Measurements from ENCODE around the gene ROR2. TPM values are rescaled to one million over a fixed set of nuclear protein-coding genes. Genes with fewer than 3 reads are reported as not detected.
A peak's percentile ranks its signal among the peaks of the same experiment; 100 is the strongest.

ROR2 gene
- total and polyA plus RNA-seq, 2 experiments from 2014 or later = 8.1 to 18.8 TPM

DNA sequence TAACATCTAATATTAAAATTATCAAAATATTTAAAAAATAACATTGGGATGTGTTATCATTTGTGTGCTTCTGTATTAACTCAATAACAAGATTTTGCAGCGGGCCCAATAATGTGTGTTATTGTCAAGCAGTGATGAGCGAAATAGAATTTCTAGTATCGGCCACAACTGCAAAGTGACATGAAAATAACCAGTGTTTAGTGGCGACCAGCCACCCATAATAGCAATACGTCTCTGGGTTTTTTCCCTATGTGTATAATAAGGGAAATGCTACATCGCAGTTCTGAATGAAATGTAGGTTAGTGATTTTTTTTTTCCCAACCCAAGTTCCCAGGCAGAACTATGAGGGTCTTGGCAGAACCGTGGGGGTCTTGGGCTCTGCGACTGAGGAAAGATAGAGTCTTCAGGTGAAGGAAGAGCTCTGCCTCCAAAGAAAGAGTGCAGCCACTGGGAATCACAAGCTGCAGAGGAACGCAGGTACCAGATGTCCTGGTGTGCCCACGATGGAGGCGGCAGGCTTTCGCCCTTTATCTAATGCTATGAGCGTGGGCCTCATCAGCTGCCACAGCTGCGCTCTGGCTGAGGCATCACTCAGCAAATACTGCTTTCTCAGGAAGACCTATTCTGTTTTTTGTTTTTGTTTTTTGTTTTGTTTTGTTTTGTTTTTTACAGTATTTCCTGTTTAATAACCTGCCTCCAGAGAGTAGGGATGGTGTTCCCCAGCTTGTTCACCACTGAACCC lies 235.0 kb downstream of the ROR2 start:
- TF ChIP-seq ETS1 (IDR thresholded peaks at IDR 0.05) (no peak), ZNF331 (CRISPR knock-in tag; IDR thresholded peaks at IDR 0.05; ENCODE audit: low read depth) (no peak), STAT1 (IDR thresholded peaks at IDR 0.05; ENCODE audit: unreplicated experiment) (no peak), ZNF114 (CRISPR knock-in tag; IDR thresholded peaks at IDR 0.05) (no peak), POLR2AphosphoS5 (IDR thresholded peaks at IDR 0.05; ENCODE audit: low read depth) (no peak), CREB1 (CRISPR knock-in tag; IDR thresholded peaks at IDR 0.05; ENCODE audit: low read depth) (no peak)
- H3K4me2 ChIP-seq = no peak overlapping the region
- Mint-ChIP-seq H3K4me1 (no peaks in the 10 kb centered on the region; the same call in 2 of the 3 replicates), H3K9me3 (peaks cover 6% of the 10 kb centered on the region), H3K4me3 (no peak overlapping the region), H3K27me3 (ENCODE audit: insufficient read depth, low read depth, poor library complexity) (peaks cover 3% of the 10 kb centered on the region), H3K36me3 (ENCODE audit: low read depth) (peaks cover 2% of the 10 kb centered on the region; the same call in 2 of the 3 replicates), H3K27ac (no peak overlapping the region)
- H3K4me3 ChIP-seq = no peak overlapping the region; the same call in 1 of the 2 replicates
- H3K9me2 ChIP-seq (ENCODE audit: insufficient read depth) = 0 out of 2 replicates have a peak, but pooled peaks cover 3% of the 10 kb centered on the region
- no peaks in the 10 kb centered on the region for H4K20me1 ChIP-seq (replicated peaks; ENCODE audit: insufficient read depth)
- DNase-seq (ENCODE audit: low spot score) = no peak
- no peak; the same call in 2 of the 3 replicates for ATAC-seq
- H3F3A ChIP-seq (replicated peaks; ENCODE audit: low read depth) = no peaks in the 10 kb centered on the region
- no peaks in the 10 kb centered on the region for H3K27me3 ChIP-seq (ENCODE audit: insufficient read depth)
- no peaks in the 10 kb centered on the region for H3K4me1 ChIP-seq (ENCODE audit: insufficient read depth)
- H3K79me2 ChIP-seq (replicated peaks; ENCODE audit: insufficient read depth) = no peaks in the 10 kb centered on the region
- no peak overlapping the region for H2AFZ ChIP-seq
- H3K36me3 ChIP-seq (ENCODE audit: insufficient read depth) = no peaks in the 10 kb centered on the region
- no peak overlapping the region for H3K27ac ChIP-seq (ENCODE audit: low read depth)

- H3K27me3 ChIP-seq (ENCODE audit: insufficient read depth) = no peaks in the 10 kb centered on the region
- H3K27ac Mint-ChIP-seq = no peak overlapping the region
- DNase-seq (ENCODE audit: low spot score) (peak; percentile 86), ATAC-seq (peak; percentile 99)
- no peaks in the 10 kb centered on the region for H4K20me1 ChIP-seq (replicated peaks; ENCODE audit: insufficient read depth)
- 0 out of 2 replicates have a peak overlapping the region, but pooled peaks have one; percentile 57 for H3K4me2 ChIP-seq
- H3K4me3 Mint-ChIP-seq = peak overlapping the region; percentile 50; the same call in 2 of the 3 replicates
- no peaks in the 10 kb centered on the region; the same call in 2 of the 3 replicates for H3K4me1 Mint-ChIP-seq
- no peak for TF ChIP-seq ZNF114 (CRISPR knock-in tag; IDR thresholded peaks at IDR 0.05)
- TF ChIP-seq POLR2AphosphoS5 (IDR thresholded peaks at IDR 0.05; ENCODE audit: low read depth) = peak; percentile 44; the same call in 1 of the 2 replicates
- H3K27ac ChIP-seq (ENCODE audit: low read depth) = no peak overlapping the region
- 0 out of 2 replicates have a peak, but pooled peaks cover 3% of the 10 kb centered on the region for H3K9me2 ChIP-seq (ENCODE audit: insufficient read depth)
- H3K4me3 ChIP-seq = peak overlapping the region; percentile 46
- peaks cover 4% of the 10 kb centered on the region for H3K27me3 Mint-ChIP-seq (ENCODE audit: insufficient read depth, low read depth, poor library complexity)
- no peak overlapping the region for H2AFZ ChIP-seq
- no peaks in the 10 kb centered on the region for H3K4me1 ChIP-seq (ENCODE audit: insufficient read depth)
- H3K36me3 ChIP-seq (ENCODE audit: insufficient read depth) = no peaks in the 10 kb centered on the region
- no peaks in the 10 kb centered on the region for H3F3A ChIP-seq (replicated peaks; ENCODE audit: low read depth)
- no peaks in the 10 kb centered on the region for H3K79me2 ChIP-seq (replicated peaks; ENCODE audit: insufficient read depth)
- peaks cover 6% of the 10 kb centered on the region for H3K9me3 Mint-ChIP-seq
- peaks cover 2% of the 10 kb centered on the region; the same call in 2 of the 3 replicates for H3K36me3 Mint-ChIP-seq (ENCODE audit: low read depth)
These were observed 235.8 kb downstream of the ROR2 start for GRCh38 chr9:91714020-91714806.

DNA sequence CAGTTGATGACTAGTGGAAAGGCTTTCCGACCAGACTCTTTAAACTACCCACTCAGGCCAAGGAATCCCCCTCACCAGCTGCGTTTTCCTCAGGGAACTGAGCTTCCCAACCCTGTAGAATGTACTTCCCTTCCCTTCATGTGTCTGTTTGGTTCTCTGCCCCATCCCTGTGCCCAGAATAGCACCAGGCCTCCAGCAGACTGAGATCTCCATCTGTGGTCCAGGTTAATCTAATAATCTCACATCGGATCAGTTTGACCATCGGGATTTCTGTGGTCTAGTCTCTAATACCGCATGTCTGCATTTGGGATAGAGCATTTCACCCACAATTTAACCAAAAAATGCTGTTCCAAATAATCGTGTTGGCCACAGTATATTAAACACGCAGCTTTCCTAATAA lies 237.2 kb downstream of the ROR2 start:
- no peak overlapping the region for H3K4me3 Mint-ChIP-seq
- H4K20me1 ChIP-seq (replicated peaks; ENCODE audit: insufficient read depth) = no peaks in the 10 kb centered on the region
- no peak for ATAC-seq
- no peak overlapping the region for H3K4me3 ChIP-seq
- no peaks in the 10 kb centered on the region for H3K36me3 ChIP-seq (ENCODE audit: insufficient read depth)
- no peak overlapping the region for H3K4me2 ChIP-seq
- no peaks in the 10 kb centered on the region for H3F3A ChIP-seq (replicated peaks; ENCODE audit: low read depth)
- no peak overlapping the region for H3K27ac ChIP-seq (ENCODE audit: low read depth)
- H3K4me1 ChIP-seq (ENCODE audit: insufficient read depth) = no peaks in the 10 kb centered on the region
- peaks cover 4% of the 10 kb centered on the region for H3K27me3 Mint-ChIP-seq (ENCODE audit: insufficient read depth, low read depth, poor library complexity)
- peaks cover under 1% of the 10 kb centered on the region; the same call in 2 of the 3 replicates for H3K36me3 Mint-ChIP-seq (ENCODE audit: low read depth)
- no peaks in the 10 kb centered on the region for H3K27me3 ChIP-seq (ENCODE audit: insufficient read depth)
- H3K79me2 ChIP-seq (replicated peaks; ENCODE audit: insufficient read depth) = no peaks in the 10 kb centered on the region
- H3K4me1 Mint-ChIP-seq = no peaks in the 10 kb centered on the region; the same call in 2 of the 3 replicates
- no peak overlapping the region for H3K27ac Mint-ChIP-seq
- no peak for DNase-seq (ENCODE audit: low spot score)
- no peak overlapping the region for H2AFZ ChIP-seq
- 0 out of 2 replicates have a peak, but pooled peaks cover 3% of the 10 kb centered on the region for H3K9me2 ChIP-seq (ENCODE audit: insufficient read depth)
- H3K9me3 Mint-ChIP-seq = peaks cover 6% of the 10 kb centered on the region
- TF ChIP-seq ZNF114 (CRISPR knock-in tag; IDR thresholded peaks at IDR 0.05) (no peak), ZNF331 (CRISPR knock-in tag; IDR thresholded peaks at IDR 0.05; ENCODE audit: low read depth) (no peak), EZH2 (IDR thresholded peaks at IDR 0.05; ENCODE audit: low read depth, unreplicated experiment) (no peak), NANOG (IDR thresholded peaks at IDR 0.05; ENCODE audit: borderline replicate concordance) (no peak), ETS1 (IDR thresholded peaks at IDR 0.05) (no peak), CTCF (conservative IDR thresholded peaks at IDR 0.05; ENCODE audit: low read depth in 2 of 2) (no peak), STAT1 (IDR thresholded peaks at IDR 0.05; ENCODE audit: unreplicated experiment) (no peak)

Measured in GM23338 (cell line).